Aorta (tissue), 5 donors: ENCODE data around the gene ECT2L. TPM values are rescaled to one million over a fixed set of nuclear protein-coding genes. Genes with fewer than 3 reads are reported as not detected.

Experiments
- ATAC-seq: fragments of 200-7000 bp; cut with Tn5 transposase; one replicate; pipeline ENCODE4 v1.9.1; 2022; ENCODE audit warnings: moderate library complexity; ENCODE audit not compliant: low FRiP score
- DNase-seq, 2 donors: peaks; one replicate each; pipeline ENCODE4 v3.0.0-alpha.2; 2020
- H3K27ac ChIP-seq, 2 donors: one replicate each; pipeline ENCODE4 v1.5.1; 2013; ENCODE audit warnings: low read length in 2 of 2, mild to moderate bottlenecking in 2 of 2, moderate library complexity in 2 of 2, control low read depth in 1 of 2, inconsistent platforms in 1 of 2, low read depth in 1 of 2
- H3K27me3 ChIP-seq, 2 donors: one replicate each; pipeline ENCODE4 v1.6.1; 2013; ENCODE audit warnings: control low read depth in 1 of 2, low read length in 1 of 2, mild to moderate bottlenecking in 1 of 2, moderate library complexity in 1 of 2; ENCODE audit not compliant: insufficient read depth in 2 of 2, control insufficient read depth in 1 of 2
- H3K36me3 ChIP-seq, 2 donors: one replicate each; pipeline ENCODE4 v1.6.1; 2013; ENCODE audit warnings: control low read depth in 1 of 2, low read length in 1 of 2, mild to moderate bottlenecking in 1 of 2; ENCODE audit not compliant: insufficient read depth in 2 of 2, control insufficient read depth in 1 of 2
- H3K4me1 ChIP-seq, 2 donors: one replicate each; pipeline ENCODE4 v1.6.1; 2013; ENCODE audit warnings: low read length in 2 of 2, control low read depth in 1 of 2, mild to moderate bottlenecking in 1 of 2, moderate library complexity in 1 of 2; ENCODE audit not compliant: insufficient read depth in 2 of 2, control insufficient read depth in 1 of 2
- H3K4me3 ChIP-seq, 2 donors: one replicate each; pipeline ENCODE4 v1.5.1; 2013; ENCODE audit warnings: low read length in 2 of 2, control low read depth in 1 of 2, mild to moderate bottlenecking in 1 of 2
- H3K9me3 ChIP-seq: one replicate; pipeline ENCODE4 v1.6.1; 2013; ENCODE audit warnings: mild to moderate bottlenecking, low read length; ENCODE audit not compliant: control insufficient read depth
- WGBS, 2 donors: extraction: QIAGEN DNeasy Blood & Tissue Kit; methylation state at CpG; one replicate each; pipeline ENCODE4 v1.1.7; 2013; 5-methylcytosine and 5-hydroxymethylcytosine counted together
- intact Hi-C, 2 donors: fragments of 100-400 bp; cut with DNase I; formaldehyde crosslinking; loops; one replicate each; pipeline versions ENCODE4 v1.14.2 to v1.15.0; 2022
- polyA plus RNA-seq, 2 donors: library from polyadenylated mRNA; stranded (reverse); fragments of 200-250 nt; gene quantifications; one replicate each; pipeline ENCODE4 v1.2.3, GENCODE V29; 2013
- total RNA-seq, 2 donors: library from RNA; stranded (reverse); fragmentation: NEBNext Ultra II Directional; extraction: Animal tissue kit (Norgen Biotek cat#: 25700); gene quantifications; one replicate each; pipeline ENCODE4 v1.2.1, GENCODE V29; 2021
- donor health status: healthy with polysubstance abuse.
- donor health status: Bipolar disorder and iron deficiency.
- donor health status: DM: no; HTN: no; CAD: no.
- donor health status: DM: no; HTN: no; CAD: no.
- donor health status: DM: yes; HTN: yes; CAD: no.

Gene ECT2L
- total and polyA plus RNA-seq, 4 donors: 0.19 to 2.7 (median 0.30) TPM; not detected in 1

DNA sequence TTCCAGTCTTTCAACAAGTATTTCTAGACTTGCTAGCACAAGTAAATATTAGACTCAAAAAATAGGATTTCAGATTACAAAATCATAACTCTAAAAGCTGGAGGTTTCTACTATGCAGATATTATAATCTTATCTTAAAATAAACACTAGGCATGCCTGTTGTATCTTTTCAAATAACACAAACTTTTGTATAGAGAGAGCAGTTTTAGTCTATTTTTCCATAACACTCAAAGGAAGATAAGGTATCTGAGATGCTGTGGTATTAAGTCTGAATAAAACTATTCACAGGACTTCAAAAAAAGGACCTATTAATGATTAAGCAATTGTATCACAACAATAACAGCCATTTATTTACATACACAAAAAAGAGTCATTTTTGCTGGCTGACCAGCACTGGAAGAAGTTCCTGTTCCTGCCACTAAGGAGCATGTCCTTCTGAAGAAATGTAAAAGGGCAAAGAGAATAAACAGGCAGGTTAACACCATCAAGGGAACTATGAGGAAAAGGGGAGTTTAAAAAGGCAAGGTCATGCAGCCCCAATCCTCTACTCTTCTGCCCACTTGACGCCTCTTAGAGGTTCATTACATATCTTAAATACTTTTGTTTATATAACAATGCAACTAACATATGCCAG is 152.8 kb downstream of the ECT2L start:
- Histone ChIP-seq H3K27ac (no peak overlapping the region), H3K27me3 (no peaks in the 10 kb centered on the region), H3K4me1 (peaks cover 0 to 3% of the 10 kb centered on the region in 2 donors), H3K9me3 (no peaks in the 10 kb centered on the region), H3K4me3 (no peak overlapping the region), H3K36me3 (no peaks in the 10 kb centered on the region)
- no peak for ATAC-seq
- WGBS, 2 donors: 44 to 59% methylated on average over 1 of the region's 1 CpG
- intact Hi-C loops: no loop called here
- DNase-seq: no peak

DNA sequence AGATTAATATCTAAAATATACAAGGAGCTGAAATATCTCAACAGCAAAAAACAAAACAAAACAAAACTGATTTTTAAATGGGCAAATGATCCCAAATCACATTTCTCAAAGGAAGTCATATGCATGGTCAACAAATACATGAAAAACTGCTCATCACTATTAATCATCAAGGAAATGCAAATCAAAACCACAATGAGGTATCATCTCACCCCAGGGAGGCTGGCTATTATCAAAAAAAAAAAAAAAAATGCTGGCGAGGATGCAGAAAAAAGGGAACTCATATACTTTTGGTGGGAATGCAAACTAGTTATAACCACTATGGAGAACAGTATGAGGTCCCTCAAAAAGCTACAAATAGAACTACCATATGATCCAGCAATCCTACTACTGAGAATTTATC is 157.6 kb downstream of the ECT2L start:
- no peak for DNase-seq
- Histone ChIP-seq H3K27ac (no peak overlapping the region), H3K27me3 (no peaks in the 10 kb centered on the region), H3K4me3 (no peak overlapping the region), H3K9me3 (no peaks in the 10 kb centered on the region), H3K4me1 (peaks cover 2 to 3% of the 10 kb centered on the region in 2 donors), H3K36me3 (no peaks in the 10 kb centered on the region)
- ATAC-seq: no peak
- intact Hi-C loops: no loop called here
- WGBS, 2 donors: 44 to 100% methylated on average over 1 of the region's 1 CpG

Other genes starting within 250 kb of the ECT2L start
- 10 to 100 TPM in 1 of 2 donors, 1 to 10 TPM in 1; 8.9 to 14.1 TPM for gene CCDC28A, start 22.3 kb upstream of the ECT2L start, total RNA-seq
- 10 to 100 TPM; 21.5 to 27.9 TPM for gene CCDC28A, start 22.3 kb upstream of the ECT2L start, polyA plus RNA-seq
- 10 to 100 TPM; 33.2 to 40.8 TPM for gene REPS1, start 192.2 kb downstream of the ECT2L start, total RNA-seq
- gene REPS1, start 192.2 kb downstream of the ECT2L start, polyA plus RNA-seq: 10 to 100 TPM; 10.1 to 29.0 TPM
- 10 to 100 TPM; 16.4 to 18.6 TPM for gene ABRACL, start 232.7 kb downstream of the ECT2L start, total RNA-seq
- 10 to 100 TPM; 17.9 to 88.4 TPM for gene ABRACL, start 232.7 kb downstream of the ECT2L start, polyA plus RNA-seq